Measurements from ENCODE around the gene MMD.

DNA sequence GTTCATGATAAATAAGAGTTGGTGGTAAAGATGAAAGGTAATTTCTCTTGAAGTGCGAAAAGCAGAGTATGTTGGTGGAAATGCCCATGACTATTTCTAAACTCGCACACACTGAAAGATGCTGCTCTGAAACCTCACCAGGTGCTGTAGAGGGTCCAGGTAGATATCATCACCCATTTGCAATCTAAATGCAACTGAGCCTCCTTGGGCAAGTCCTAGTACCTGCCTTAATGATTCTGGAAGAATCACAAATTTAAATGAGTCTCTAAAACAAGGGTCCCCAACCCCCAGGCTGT is 5.9 kb upstream of the MMD start:
- TF ChIP-seq, protein P1, sequence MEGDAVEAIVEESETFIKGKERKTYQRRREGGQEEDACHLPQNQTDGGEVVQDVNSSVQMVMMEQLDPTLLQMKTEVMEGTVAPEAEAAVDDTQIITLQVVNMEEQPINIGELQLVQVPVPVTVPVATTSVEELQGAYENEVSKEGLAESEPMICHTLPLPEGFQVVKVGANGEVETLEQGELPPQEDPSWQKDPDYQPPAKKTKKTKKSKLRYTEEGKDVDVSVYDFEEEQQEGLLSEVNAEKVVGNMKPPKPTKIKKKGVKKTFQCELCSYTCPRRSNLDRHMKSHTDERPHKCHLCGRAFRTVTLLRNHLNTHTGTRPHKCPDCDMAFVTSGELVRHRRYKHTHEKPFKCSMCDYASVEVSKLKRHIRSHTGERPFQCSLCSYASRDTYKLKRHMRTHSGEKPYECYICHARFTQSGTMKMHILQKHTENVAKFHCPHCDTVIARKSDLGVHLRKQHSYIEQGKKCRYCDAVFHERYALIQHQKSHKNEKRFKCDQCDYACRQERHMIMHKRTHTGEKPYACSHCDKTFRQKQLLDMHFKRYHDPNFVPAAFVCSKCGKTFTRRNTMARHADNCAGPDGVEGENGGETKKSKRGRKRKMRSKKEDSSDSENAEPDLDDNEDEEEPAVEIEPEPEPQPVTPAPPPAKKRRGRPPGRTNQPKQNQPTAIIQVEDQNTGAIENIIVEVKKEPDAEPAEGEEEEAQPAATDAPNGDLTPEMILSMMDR (IDR thresholded peaks at IDR 0.05; ENCODE audit: low read length) = no peak
- TF ChIP-seq EZH2 (IDR thresholded peaks at IDR 0.05; ENCODE audit: borderline replicate concordance, low read length) = no peak
